Astrocyte of the cerebellum (primary cell): ENCODE results near the gene CDH4.

Source experiments
- DNase-seq: peaks from one replicate; pipeline ENCODE4 v3.0.0-alpha.2; 2011; ENCODE audit warnings: low read depth
- H3K4me3 ChIP-seq: 2 replicates; pipeline ENCODE4 v1.5.1; 2011; ENCODE audit warnings: mild to moderate bottlenecking, low read depth, low read length, moderate library complexity
- CTCF ChIP-seq: IDR thresholded peaks from 2 replicates; pipeline ENCODE4 v1.5.1; 2012; ENCODE audit warnings: low read length, low read depth, moderate library complexity, mild to moderate bottlenecking; ENCODE audit errors: missing control alignments
- in situ Hi-C: cut with HindIII; loops from 2 replicates; pipeline ENCODE4 v1.10.0; 2017; ENCODE audit warnings: low sequenced_read_pairs

The CDH4 gene

GRCh38 chr20:61810738-61811135 lies 558.7 kb downstream of the CDH4 start:
- DNase-seq, result no peak
- in situ Hi-C loops, result loop anchor here (5.0 kb wide), 1 partner anchor 37 kb away; no protein-coding TSS in a partner anchor
- no peak overlapping the region for H3K4me3 ChIP-seq
- TF ChIP-seq CTCF, result no peak

- in situ Hi-C loops, result loop anchor here (5.0 kb wide), 1 partner anchor 36 kb away; no protein-coding TSS in a partner anchor
- no peak for TF ChIP-seq CTCF
- DNase-seq, result no peak
- H3K4me3 ChIP-seq, result no peak overlapping the region
Measured at GRCh38 chr20:61811166-61811565, 559.1 kb downstream of the CDH4 start.

- no peak overlapping the region for H3K4me3 ChIP-seq
- TF ChIP-seq CTCF, result no peak
- DNase-seq, result no peak
- in situ Hi-C loops, result loop anchor here (5.0 kb wide), 1 partner anchor 35 kb away; no protein-coding TSS in a partner anchor
Measured at GRCh38 chr20:61812121-61812844, 560.2 kb downstream of the CDH4 start.

GRCh38 chr20:61812845-61813485 lies 560.9 kb downstream of the CDH4 start:
- no peak for DNase-seq

GRCh38 chr20:61813791-61814190 lies 561.7 kb downstream of the CDH4 start:
- TF ChIP-seq CTCF, result no peak
- in situ Hi-C loops, result loop anchor here (5.0 kb wide), 1 partner anchor 34 kb away; no protein-coding TSS in a partner anchor
- no peak overlapping the region for H3K4me3 ChIP-seq
- DNase-seq, result no peak

More at GRCh38 chr20:61812845-61813485, 560.9 kb downstream of the CDH4 start:
- in situ Hi-C loops, result loop anchor here (5.0 kb wide), 1 partner anchor 34 kb away; no protein-coding TSS in a partner anchor
- TF ChIP-seq CTCF, result no peak
- H3K4me3 ChIP-seq, result no peak overlapping the region

GRCh38 chr20:61814244-61814643 lies 562.2 kb downstream of the CDH4 start:
- in situ Hi-C loops, result loop anchor here (5.0 kb wide), 1 partner anchor 33 kb away; no protein-coding TSS in a partner anchor
- DNase-seq, result no peak
- no peak overlapping the region for H3K4me3 ChIP-seq
- no peak for TF ChIP-seq CTCF
